ENCODE data around the gene PPP2R2C. TPM values are rescaled to one million over a fixed set of nuclear protein-coding genes. Genes with fewer than 3 reads are reported as not detected.

Gene PPP2R2C
- total and polyA plus RNA-seq, 10 of the 15 experiments (the other 5 are each of a cell fraction or from before 2014, with no cell fraction given) = 0.13 to 0.15 TPM; not detected in 8

DNA sequence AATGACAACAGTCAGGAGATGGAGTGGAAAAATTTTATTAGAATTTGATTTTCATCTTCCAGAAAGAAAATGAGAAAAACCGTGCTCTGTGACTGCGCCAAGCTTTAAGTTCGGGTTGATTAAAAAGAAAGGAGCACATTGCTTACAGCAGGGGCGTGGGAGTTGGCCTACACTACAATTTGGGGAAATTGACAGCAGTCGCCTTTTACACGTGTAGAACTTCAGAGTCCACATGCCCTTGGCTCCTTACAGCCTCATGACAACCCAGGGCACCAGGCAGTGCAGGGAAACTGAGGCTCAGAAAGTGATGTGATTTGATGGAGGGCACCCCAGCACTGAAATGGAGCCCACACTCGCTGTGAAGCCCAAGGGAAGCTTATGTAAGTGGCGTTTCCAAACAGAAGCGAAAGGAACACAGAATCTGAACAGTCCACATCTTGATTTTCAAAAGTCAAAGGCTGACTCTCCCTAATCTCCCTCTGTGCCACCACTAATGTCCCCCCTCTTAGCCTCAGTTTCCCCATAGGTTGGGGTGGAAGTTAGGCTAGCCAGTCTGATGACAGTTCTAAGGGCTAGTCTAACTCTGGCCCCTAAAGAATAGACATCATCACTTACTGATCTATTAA, 5.5 kb downstream of the PPP2R2C start:
- H3K4me3 ChIP-seq = no peak overlapping the region
- ChIA-PET CTCF (no interaction called here), SMC1A (ENCODE audit: uncharacterized antibody, unreplicated experiment) (no interaction called here), POLR2A (no interaction called here), RAD21 (ENCODE audit: unreplicated experiment) (no interaction called here)
- H3K79me2 ChIP-seq (ENCODE audit: control insufficient read depth, insufficient read depth, low read length) = no peaks in the 10 kb centered on the region
- DNase-seq (ENCODE audit: low read depth, low spot score) = no peak
- H3K9ac ChIP-seq (ENCODE audit: control insufficient read depth, insufficient read depth, low read length) = no peak overlapping the region
- no peaks in the 10 kb centered on the region for H3K36me3 ChIP-seq (ENCODE audit: control insufficient read depth in 2 of 2, insufficient read depth in 2 of 2, low read length in 1 of 2)
- no peaks in the 10 kb centered on the region for H3K4me1 ChIP-seq (ENCODE audit: control insufficient read depth, insufficient read depth, low read length)
- H4K20me1 ChIP-seq (ENCODE audit: control insufficient read depth, insufficient read depth) = no peaks in the 10 kb centered on the region
- H3K27me3 ChIP-seq (replicated peaks in 1 of 2; ENCODE audit: control insufficient read depth in 2 of 2, insufficient read depth in 2 of 2, low read length in 1 of 2) = peaks cover 0 to 4% of the 10 kb centered on the region in 2 experiments; a peak in 2 of 4 replicates
- in situ Hi-C loops (cut with MboI) (no loop called here), intact Hi-C loops (cut with micrococcal nuclease; ENCODE audit: unreplicated experiment) (no loop called here)
- H3K9me3 ChIP-seq (replicated peaks; ENCODE audit: control insufficient read depth, insufficient read depth, low read length) = no peaks in the 10 kb centered on the region
- H3K4me2 ChIP-seq (ENCODE audit: control insufficient read depth, insufficient read depth) = no peak overlapping the region
- no peak for ATAC-seq
- H3K27ac ChIP-seq (ENCODE audit: control insufficient read depth, insufficient read depth) = no peak overlapping the region
- WGBS (ENCODE audit: insufficient coverage, insufficient replicate concordance, low lambda C conversion rate, missing lambda C conversion rate) = 9% methylated on average over 9 of the region's 9 CpGs
- no peak for TF ChIP-seq MEF2B (IDR thresholded peaks at IDR 0.05; ENCODE audit: partially characterized antibody, poor library complexity, severe bottlenecking)
- no peak for TF ChIP-seq DPF2 (IDR thresholded peaks at IDR 0.05)
- TF ChIP-seq, protein P1, sequence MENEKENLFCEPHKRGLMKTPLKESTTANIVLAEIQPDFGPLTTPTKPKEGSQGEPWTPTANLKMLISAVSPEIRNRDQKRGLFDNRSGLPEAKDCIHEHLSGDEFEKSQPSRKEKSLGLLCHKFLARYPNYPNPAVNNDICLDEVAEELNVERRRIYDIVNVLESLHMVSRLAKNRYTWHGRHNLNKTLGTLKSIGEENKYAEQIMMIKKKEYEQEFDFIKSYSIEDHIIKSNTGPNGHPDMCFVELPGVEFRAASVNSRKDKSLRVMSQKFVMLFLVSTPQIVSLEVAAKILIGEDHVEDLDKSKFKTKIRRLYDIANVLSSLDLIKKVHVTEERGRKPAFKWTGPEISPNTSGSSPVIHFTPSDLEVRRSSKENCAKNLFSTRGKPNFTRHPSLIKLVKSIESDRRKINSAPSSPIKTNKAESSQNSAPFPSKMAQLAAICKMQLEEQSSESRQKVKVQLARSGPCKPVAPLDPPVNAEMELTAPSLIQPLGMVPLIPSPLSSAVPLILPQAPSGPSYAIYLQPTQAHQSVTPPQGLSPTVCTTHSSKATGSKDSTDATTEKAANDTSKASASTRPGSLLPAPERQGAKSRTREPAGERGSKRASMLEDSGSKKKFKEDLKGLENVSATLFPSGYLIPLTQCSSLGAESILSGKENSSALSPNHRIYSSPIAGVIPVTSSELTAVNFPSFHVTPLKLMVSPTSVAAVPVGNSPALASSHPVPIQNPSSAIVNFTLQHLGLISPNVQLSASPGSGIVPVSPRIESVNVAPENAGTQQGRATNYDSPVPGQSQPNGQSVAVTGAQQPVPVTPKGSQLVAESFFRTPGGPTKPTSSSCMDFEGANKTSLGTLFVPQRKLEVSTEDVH (IDR thresholded peaks at IDR 0.05; ENCODE audit: low read depth, partially characterized antibody) = no peak
- BruUV-seq (replicated peaks) = no TSS peak
- FAIRE-seq = no peak
- no peak overlapping the region for H2AFZ ChIP-seq (ENCODE audit: control insufficient read depth, low read depth, low read length)

DNA sequence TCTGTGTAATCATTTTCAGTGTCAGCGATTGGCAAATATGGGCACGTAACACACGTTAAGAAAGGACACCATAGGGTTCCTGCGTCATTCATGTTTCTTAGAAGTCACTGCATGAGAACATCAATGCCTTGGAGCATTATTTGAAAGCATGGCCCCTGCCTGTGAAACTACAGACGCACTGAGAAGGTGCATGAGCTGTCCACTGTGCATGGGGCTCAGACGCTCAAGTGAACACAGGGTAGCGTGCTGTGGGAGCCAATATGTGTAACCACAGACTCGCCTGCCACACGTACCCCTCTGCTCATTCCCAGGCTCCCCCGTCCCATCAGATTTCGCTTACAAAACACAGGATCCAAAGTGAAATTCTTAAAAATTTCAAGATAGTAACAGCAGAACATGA, 6.5 kb downstream of the PPP2R2C start:
- ChIA-PET RAD21 (ENCODE audit: unreplicated experiment) (no interaction called here), CTCF (no interaction called here), SMC1A (ENCODE audit: uncharacterized antibody, unreplicated experiment) (no interaction called here), POLR2A (no interaction called here)
- TF ChIP-seq NFYA (IDR thresholded peaks at IDR 0.05; ENCODE audit: borderline replicate concordance, low read depth, low read length) (no peak), SUZ12 (IDR thresholded peaks at IDR 0.05; ENCODE audit: unreplicated experiment) (no peak), ZNF207 (IDR thresholded peaks at IDR 0.05; ENCODE audit: borderline replicate concordance) (no peak)
- no peaks in the 10 kb centered on the region for H3K9me3 ChIP-seq (replicated peaks; ENCODE audit: control insufficient read depth, insufficient read depth, low read length)
- H3K9ac ChIP-seq (ENCODE audit: control insufficient read depth, insufficient read depth, low read length) = no peak overlapping the region
- BruUV-seq (replicated peaks) = no TSS peak
- no peak overlapping the region for H3K4me3 ChIP-seq
- H2AFZ ChIP-seq (ENCODE audit: control insufficient read depth, low read depth, low read length) = no peak overlapping the region
- 32% methylated on average over 11 of the region's 11 CpGs for WGBS (ENCODE audit: insufficient coverage, insufficient replicate concordance, low lambda C conversion rate, missing lambda C conversion rate)
- intact Hi-C loops (cut with micrococcal nuclease; ENCODE audit: unreplicated experiment) = no loop called here
- no peaks in the 10 kb centered on the region for H4K20me1 ChIP-seq (ENCODE audit: control insufficient read depth, insufficient read depth)
- no peaks in the 10 kb centered on the region for H3K36me3 ChIP-seq (ENCODE audit: control insufficient read depth in 2 of 2, insufficient read depth in 2 of 2, low read length in 1 of 2)
- peaks cover 0 to 4% of the 10 kb centered on the region in 2 experiments; a peak in 3 of 4 replicates for H3K27me3 ChIP-seq (replicated peaks in 1 of 2; ENCODE audit: control insufficient read depth in 2 of 2, insufficient read depth in 2 of 2, low read length in 1 of 2)
- H3K79me2 ChIP-seq (ENCODE audit: control insufficient read depth, insufficient read depth, low read length) = no peaks in the 10 kb centered on the region
- no peak overlapping the region for H3K27ac ChIP-seq (ENCODE audit: control insufficient read depth, insufficient read depth)
- DNase-seq (ENCODE audit: low read depth, low spot score) (no peak), ATAC-seq (no peak), FAIRE-seq (no peak)
- H3K4me2 ChIP-seq (ENCODE audit: control insufficient read depth, insufficient read depth) = no peak overlapping the region
- H3K4me1 ChIP-seq (ENCODE audit: control insufficient read depth, insufficient read depth, low read length) = no peaks in the 10 kb centered on the region
- in situ Hi-C loops (cut with MboI) = no loop called here

All from GM12878 (cell line).